HG03095 (cell line): ENCODE data around the gene GPR160.
"Not testable (repeated sequence)": the region's sequence is repeated elsewhere in the genome, so short reads cannot be mapped to it uniquely, and the experiment has no call there.

ENCODE experiments used
- ATAC-seq: cut with Tn5 transposase; IDR thresholded peaks from one replicate; pipeline ENCODE4 v1.9.1; 2021; ENCODE audit warnings: moderate library complexity; ENCODE audit not compliant: unreplicated experiment

Gene GPR160

DNA sequence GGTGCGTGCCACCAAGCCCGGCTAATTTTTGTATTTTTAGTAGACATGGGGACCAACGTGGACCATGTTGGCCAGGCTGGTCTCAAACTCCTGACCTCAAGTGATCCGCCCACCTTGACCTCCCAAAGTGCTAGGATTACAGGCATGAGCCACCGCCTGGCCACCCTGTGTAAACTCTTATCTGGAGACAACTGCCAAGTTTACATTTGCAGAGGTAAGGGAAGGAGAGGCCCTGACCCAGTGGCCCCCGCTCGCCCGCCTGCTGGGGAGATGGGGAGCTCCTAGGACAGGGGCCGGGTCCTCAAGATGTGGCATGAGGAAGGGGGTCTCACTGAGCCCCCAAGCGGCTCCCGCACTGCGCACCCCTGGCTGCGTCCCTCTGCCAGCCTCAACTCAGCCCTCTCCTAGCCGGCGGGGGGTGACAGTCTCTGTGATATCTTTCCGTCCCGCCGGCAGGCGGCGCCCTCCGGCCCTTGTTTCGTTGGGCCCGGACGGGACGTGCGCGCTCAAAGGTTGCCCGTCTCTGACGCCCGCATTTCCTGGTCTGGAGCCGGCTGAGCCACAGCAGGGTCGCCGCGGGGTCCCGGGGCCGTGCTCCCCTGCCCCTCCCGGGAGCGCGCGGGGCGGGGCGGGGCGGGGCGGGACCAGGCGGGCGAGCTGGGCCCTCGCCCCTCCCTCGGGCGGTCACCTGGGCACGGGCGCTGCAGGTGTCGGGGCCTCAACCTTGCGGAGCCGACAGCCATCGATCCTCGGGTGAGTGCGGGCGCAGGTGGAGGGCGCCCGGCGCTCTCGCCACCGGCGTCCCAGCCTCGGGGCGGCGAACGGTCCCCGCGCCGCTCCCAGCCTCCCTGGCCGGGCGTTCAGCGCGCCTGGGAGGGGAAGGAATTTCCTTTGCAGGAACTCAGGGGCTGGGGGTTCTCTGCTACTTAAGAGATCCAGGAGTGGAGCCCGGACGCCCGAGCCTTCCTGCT is at the start of gene GPR160:
Gene GPR160, plus strand, starts transcription at position 533 of the 971 bp plus-strand sequence. CDS start 45,978 bp downstream, outside the sequence.
- ATAC-seq = peak; percentile 70

DNA sequence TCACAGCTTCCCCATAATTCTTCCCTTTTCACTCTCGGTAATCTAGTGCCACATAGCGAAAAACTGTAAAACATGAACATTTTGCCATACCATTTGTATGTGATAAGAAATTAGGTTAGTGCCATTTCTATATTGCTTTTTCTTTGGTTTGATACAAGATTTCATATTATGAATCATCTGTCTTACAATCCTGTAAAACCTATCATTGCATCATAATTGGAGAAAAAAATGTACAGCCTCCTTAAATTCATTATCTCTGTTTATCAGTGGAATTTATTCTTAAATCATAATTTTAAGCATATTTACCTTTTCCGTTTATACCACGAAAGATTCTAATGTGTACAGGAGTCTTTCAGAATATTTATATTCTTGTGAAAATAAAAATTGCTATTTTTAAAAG is 47.4 kb upstream of the GPR160 start:
- no peak for ATAC-seq

- no peak for ATAC-seq
These were observed 45.6 kb upstream of the GPR160 start for GRCh38 chr3:169992156-169992555.

DNA sequence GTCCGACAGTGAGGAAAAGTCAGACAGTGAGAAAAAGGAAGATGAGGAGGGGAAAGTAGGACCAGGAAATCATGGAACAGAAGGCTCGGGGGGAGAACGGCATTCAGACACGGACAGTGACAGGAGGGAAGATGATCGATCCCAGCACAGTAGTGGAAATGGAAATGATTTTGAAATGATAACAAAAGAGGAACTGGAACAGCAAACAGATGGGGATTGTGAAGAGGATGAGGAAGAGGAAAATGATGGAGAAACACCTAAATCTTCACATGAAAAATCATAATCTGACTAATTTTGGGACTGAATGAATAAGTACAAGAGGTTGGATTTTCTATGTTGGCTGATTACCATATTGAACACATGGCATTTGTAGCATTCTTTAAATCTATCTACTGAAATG is 45.0 kb upstream of the GPR160 start:
- ATAC-seq = no peak

DNA sequence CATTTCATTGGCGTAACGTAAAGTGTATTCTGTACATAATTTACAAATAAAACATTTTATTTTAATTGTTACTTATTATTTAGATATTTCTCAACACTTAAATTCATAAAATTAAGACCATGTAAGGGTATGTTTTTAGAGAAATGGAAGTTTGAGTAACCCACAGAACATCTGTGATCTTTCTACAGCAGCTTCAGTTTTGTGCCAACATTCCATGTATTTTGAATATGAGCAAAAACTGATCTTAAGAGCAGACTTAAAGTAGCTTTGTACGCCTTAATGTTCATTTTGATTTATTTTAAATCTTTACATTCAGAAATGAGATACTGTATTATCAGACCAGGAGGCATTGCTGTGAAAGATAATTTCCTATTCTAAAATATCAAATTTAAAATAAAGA is 44.0 kb upstream of the GPR160 start:
- no peak for ATAC-seq

DNA sequence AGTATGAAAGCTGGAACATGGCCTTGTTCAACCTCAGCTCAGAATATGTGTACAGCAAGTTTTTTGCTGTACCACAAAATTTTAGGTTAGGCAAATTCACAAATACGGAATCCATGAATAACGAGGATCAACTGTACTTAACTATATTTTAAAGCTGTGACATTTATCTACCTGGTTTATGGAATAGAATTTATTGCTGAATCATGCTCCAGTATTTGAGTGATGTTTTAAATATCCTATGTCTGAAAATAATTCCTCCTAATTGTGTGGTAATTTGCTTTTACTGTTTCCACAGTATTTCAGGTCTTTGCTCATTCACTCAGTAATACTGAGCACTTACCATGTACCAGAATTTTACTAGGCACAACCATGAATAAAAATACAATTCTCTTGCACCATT is 41.7 kb upstream of the GPR160 start:
- ATAC-seq = no peak

GRCh38 chr3:169998668-169999131 is 39.1 kb upstream of the GPR160 start:
- ATAC-seq = no peak

- ATAC-seq = peak; percentile 94
These were observed 38.4 kb upstream of the GPR160 start for GRCh38 chr3:169999433-169999832.

- no peak for ATAC-seq
These were observed 37.7 kb upstream of the GPR160 start for GRCh38 chr3:170000051-170000450.

GRCh38 chr3:170002231-170002630 is 35.6 kb upstream of the GPR160 start:
- no peak for ATAC-seq

DNA sequence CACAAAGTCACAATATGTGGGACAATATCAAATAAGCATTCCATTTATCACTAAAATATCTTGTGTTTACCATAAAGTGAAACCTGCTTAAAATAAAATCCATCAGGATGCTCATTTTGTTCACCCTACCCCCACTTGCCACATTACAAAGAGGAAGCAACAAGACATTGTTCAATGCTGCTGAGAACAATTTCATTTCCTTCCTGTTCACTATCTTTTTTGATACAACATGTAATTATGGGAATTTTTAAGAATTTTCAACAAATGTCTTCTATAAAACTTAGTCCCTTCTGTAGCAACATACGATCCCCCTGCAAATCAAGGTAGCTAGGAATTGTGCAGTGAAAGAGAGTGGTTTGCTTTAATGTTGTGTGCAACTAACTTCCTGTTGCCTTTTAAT is 34.9 kb upstream of the GPR160 start:
- ATAC-seq = no peak

DNA sequence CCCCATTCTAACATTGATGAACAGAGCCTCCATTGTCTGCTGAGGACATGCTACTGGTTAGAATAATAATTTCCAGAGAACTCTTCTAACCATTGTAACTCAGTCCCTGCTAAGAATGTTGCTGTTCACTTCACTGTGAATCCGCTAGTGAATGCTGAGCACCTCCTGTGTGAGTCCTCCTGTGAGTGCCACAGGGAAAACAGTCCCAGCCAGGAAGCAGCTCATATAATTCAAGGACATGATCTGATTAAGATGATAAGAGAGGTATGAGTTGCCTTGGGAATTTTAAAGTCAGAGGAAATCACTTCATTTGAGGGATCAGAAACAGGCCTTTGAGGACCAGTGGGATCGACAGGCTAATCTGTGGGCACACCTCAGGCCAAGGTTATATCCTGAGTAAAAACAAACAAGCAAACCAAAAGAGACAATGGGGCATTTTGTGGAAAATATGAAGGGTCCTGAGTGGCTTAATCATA is 33.9 kb upstream of the GPR160 start:
- no peak for ATAC-seq

DNA sequence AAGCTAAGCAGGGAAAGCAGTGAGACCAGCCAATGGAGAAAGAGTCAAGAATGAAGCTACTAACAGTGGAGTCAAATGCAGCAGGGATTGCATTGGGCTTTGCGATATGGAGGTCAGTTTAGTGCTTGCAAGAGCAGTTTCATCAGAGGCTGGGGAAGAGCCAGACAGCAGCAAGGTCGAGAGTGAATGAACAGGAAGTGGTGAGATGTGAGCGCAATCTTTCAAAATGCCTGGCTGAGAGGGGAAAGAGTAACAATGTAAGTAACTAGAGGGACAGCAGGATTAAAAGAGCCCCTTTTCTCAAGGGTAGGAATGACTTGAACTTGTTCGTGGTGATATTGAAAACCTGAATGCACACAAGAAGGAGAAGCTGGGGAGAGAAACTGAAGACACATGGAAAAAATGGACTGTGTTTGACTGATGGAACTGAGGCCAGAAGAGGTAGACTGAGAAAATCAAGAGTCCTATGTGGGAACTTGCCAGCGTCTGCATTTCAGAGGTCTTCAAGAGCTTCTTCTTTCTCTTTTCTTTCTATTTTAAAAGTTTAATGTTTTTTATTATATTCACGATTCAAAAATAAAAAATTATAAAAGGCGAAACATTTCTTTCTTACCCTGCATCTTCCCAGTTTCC is 30.6 kb upstream of the GPR160 start:
- peak; percentile 92 for ATAC-seq

GRCh38 chr3:170010498-170010897 is 27.3 kb upstream of the GPR160 start:
- no peak for ATAC-seq

DNA sequence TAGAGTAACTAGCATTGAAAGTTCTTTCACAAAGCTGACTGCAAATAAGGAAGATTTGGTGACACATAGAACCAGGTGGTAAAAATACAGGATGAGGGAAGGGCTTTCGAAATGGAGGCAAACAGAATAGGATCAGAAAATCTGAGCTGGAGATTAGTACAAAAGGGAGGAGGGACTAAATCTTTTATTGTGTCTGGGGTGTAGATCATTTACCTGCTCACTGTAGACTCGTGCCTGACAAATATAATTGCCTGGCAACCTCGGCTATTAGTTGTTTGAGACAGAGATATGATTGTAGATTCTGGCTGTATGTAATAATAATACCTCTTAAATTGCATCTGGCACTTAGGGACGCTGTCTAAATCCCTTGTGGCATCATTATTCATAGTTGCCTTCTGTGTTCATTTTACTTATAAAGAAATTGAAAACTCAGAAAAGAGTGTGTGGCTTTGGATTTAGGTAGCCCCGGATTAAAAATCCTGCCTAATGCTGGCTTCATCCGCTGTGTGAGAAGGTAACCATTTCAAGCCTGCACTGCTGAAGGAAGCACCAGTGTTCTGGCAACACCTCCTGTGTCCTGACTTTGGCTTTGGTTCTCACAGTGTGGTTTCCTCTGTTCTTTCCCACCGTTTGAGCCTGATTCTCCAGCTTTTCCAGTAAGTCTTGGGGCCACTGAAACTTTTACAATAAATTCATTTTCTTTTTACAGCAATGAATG is 25.0 kb upstream of the GPR160 start:
- ATAC-seq = no peak

GRCh38 chr3:170016057-170016456 is 21.7 kb upstream of the GPR160 start:
- no peak for ATAC-seq

- ATAC-seq = not testable (repeated sequence)
These were observed 18.5 kb upstream of the GPR160 start for GRCh38 chr3:170019306-170019705.

DNA sequence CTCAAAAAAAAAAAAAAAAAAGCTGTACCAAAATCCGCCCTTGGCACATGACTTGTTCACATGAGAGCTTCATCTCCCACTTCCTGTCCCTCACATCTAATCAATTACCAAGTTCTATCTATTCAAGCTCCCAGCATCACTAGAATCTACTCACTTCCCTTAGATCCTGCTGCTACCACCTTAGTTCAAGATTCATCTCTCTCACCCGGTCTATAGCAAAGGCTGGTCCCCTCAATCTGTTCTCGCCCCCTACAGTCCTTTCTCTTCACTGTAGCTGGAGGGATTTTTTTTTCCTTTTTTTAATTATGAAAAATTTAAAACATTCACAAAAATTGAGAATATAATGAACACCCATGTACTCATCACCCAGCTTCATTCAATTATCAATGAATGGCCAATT is 16.7 kb upstream of the GPR160 start:
- ATAC-seq = no peak

- no peak for ATAC-seq
These were observed 15.5 kb upstream of the GPR160 start for GRCh38 chr3:170022336-170022735.

DNA sequence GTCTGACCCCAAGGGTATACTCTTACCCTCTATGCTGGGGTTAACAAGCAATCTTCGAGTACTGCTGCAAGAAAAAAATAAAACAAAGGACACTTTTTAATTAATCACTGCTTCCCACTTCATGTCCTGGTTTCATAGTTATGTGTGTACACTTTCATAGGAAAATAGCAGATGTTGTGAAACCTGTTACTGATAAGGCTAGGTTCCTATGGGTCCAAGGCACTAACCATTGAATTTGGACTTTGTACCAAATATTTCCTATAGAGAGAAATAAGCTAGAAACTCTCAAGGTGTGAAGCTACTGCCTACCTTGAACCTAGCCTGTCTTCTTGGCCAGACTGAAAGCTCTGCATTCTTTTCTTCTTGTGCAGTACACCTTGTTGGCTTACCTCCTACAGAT is 14.6 kb upstream of the GPR160 start:
- ATAC-seq = no peak

DNA sequence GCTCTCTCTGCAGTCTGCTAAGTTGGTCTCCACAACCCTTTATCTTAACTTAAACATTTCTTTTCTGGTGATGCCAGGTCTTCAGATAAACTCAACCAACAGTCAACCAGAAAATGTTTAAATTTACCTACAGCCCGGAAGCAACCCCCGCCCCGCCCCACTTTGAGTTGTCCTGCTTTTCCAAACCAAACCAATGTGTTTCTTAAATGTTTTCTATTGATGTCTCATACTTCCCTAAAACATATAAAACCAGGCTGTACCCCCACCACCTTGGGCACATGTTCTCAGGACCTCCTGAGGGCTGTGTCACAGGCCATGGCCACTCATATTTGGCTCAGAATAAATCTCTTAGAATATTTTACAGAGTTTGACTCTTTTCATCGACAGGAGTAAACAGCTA is 13.2 kb upstream of the GPR160 start:
- ATAC-seq = no peak
